IMR-90 (cell line): ENCODE measurements around the gene DENND2C.

Source experiments
- CTCF ChIP-seq: conservative IDR thresholded peaks from 2 replicates; pipeline ENCODE4 v1.5.1; 2012; ENCODE audit warnings: mild to moderate bottlenecking, low read depth, low read length, improper control_type of control experiment
- POLR2A ChIP-seq: IDR thresholded peaks from 2 replicates; pipeline ENCODE4 v1.6.1; 2012; ENCODE audit warnings: mild to moderate bottlenecking, low read depth, low read length
- USF2 ChIP-seq: fragments of 150-350 bp; IDR thresholded peaks from 2 replicates; pipeline ENCODE4 v1.6.1; 2017; ENCODE audit warnings: mild to moderate bottlenecking, antibody characterized with exemption, low read length, low read depth

- TF ChIP-seq CTCF (no peak), USF2 (no peak), POLR2A (no peak)
Observed at GRCh38 chr1:114540272-114540671, 129.6 kb downstream of the DENND2C start.
